K562 treated with DMSO at 1 percent for 4 hours (cell line): Measurements from ENCODE around the gene PABPN1. TPM values are rescaled to one million over a fixed set of nuclear protein-coding genes. Genes with fewer than 3 reads are reported as not detected.

Experiments used
- total RNA-seq: library from RNA; unstranded; fragments of 300-600 nt; gene quantifications from 2 replicates; pipeline ENCODE4 v1.2.3, GENCODE V29; 2022; ENCODE audit not compliant: insufficient read depth

The PABPN1 gene, protein sequence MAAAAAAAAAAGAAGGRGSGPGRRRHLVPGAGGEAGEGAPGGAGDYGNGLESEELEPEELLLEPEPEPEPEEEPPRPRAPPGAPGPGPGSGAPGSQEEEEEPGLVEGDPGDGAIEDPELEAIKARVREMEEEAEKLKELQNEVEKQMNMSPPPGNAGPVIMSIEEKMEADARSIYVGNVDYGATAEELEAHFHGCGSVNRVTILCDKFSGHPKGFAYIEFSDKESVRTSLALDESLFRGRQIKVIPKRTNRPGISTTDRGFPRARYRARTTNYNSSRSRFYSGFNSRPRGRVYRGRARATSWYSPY
- 110 and 120 TPM in 2 replicates for total RNA-seq

GRCh38 chr14:23320584-23321571 is at the start of gene PABPN1:
Gene PABPN1 (plus strand): TSS chr14:23321457. CDS start chr14:23321470, 13 bp downstream.

GRCh38 chr14:23286020-23286901 is 35.0 kb upstream of the PABPN1 start, which contains the start of gene HOMEZ:
Gene HOMEZ (minus strand): TSS chr14:23286132. CDS start chr14:23285952, 180 bp downstream.

DNA sequence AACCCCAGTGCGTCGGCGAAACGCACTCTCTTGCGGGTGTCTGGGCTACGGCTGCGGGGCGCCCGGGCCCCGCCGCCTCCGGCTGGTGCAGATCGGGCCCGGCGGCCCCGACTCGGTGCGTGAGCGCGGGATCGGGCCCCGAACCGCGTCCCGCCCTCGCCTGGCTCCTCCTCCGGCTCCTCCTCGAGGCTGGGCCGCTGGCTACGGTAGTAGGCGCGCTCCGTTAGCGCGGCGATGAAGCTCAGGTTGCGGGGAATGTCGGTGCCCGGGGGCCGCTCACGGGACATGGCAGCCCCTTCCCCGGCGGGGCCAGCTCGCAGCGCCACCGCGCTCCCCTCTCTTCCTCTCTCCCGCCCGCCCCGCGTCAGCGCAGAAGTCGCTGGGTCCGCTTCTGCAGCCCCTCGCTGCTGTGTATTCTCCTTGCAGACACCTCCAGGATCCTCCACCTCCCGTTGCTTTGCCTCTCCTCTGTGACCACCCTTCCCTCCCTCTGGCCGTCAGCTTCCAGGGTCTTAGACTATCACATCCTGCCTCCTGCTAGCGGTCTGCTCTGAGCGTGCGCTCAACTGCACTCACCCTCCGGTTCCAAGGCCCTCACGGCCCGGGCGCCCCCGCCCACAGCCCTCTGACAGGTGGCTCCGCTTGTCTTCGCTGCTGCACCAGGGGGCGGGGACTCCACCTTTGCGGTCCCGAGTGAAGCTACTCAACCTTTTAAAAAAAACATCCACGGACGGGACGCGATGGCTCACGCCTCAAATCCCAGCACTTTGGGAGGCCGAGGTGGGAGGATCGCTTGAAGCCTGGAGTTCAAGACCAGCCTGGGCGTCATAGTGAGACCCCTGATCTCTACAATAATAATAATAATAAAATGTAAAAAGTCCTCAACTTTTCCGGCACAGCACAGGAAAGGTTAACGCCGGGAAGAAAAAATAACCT is 18.7 kb upstream of the PABPN1 start, which contains the start of gene PPP1R3E:
Gene PPP1R3E (minus strand): TSS at position 570 of the 936 bp plus-strand sequence. CDS start 283 bp downstream, at position 287.

DNA sequence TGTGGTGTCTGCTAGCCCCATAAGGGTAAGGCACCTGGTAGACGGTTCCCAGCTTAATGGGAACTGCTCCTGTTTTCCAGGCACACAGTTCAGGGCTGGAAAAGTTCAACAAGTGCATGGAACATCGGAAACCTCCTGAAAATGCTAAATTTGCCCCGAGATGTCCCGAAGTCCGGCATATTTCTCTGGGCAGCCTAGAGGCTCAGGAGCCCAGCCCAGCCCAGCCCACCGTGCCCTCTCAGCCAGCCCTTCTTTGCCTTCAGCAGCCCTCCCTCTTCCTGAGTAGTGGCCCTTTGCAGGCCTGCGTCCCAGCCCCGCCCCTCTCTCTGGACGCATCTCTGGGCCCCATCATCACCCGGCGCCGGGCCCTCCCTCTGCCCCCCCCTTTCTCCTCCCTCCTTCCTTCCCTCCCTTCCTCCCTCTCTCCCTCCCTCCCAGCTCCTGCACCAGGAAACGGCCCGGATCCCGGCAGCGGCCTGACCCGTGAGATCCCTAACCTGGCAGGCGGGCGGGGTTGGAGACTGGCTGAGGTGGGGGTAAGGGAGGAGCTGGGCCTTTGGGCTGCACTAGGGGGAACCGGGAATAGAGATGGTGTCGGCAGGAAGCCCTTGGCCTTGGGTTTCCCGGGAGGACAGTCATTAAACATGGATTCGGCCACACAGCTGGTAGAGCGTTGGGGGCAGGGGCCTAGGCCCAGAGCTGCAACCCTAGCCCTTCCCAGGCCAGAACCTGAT is 14.7 kb upstream of the PABPN1 start, which contains the start of gene BCL2L2:
Gene BCL2L2 (plus strand): TSS at position 422 of the 734 bp plus-strand sequence. CDS start 935 bp downstream, outside the sequence.

DNA sequence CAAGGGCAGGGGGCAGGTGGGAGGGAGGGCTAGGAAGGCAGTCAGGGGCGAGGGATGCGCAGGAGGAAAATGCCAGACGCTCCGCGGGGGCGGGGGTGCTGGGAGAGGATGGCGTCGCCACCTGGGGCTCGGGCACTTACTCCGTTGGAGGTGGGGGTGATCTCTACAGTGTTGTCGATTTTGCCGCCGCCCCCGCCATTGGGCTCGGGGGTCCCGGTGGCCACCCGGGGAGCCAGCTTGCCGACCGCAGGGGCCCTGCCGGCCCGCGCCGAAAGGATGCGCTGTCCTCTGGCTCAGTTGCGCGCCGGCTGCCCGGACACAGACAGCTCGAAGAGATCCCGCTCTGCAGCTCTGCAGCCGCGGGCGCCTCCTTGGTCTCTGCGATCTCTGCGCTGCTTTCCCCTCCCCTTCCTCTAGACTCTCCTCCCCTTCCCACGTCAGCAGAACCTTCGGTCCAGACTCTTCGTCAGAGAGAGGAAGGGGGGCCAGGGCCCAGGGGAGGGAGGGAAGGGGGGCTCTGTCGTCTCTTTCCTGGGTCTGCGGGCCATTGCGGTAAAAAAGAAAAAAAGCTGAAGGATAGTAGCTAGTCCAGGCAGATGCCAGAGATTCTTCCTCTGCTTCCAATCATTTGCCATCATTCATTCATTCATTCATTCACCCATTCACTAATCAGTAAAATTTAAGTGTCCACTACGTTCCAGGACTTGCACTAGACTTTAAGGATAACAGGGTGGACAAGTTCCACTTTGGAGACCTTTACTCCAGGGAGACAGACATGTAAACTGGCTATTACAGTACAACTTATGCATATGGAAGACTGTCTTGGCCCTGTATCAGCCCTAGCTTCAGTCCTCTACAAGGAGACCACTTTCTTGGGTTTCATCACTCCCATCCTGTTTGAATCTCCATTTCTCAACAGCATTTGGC is 31.5 kb downstream of the PABPN1 start, which contains the start of gene SLC22A17:
Gene SLC22A17 (minus strand): TSS at position 382 of the 927 bp plus-strand sequence.

DNA sequence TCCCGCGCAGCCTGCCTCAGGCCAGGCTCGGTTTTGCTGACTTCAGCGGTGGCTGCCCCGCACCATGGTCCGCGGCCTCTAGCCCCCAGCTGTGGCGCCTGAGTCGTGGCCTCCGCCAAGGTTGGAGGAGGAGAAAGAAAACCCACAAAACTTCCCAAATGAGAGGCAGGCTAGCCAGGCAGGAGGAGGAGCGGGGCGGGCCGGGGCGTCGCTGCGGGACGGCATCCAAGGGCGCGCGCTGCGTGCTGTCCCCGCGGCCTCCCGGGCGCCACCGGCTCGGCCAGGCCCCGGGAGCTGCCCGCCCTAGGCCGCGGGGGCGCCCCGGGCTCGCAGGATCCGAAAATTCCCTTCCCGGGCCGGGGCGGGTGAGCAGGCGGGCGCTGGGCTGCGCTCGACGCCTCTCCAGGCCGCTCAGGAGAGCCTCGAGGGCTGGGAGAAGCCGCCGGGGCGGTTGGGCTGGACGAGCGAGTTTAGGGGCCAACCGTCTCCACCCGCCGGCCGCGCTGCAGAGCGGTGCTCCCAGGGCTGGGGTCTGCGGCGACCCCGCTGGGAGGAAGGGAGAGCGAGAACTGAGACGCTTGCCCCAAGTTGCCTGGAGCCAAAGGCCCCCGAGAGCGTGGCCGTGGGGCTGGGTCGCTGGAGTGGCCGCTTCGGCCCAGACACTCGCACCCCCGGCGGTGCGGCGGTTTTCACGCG is 43.9 kb downstream of the PABPN1 start, which contains the start of gene EFS:
Gene EFS (minus strand): TSS at position 137 of the 696 bp plus-strand sequence. CDS start 147 bp downstream, outside the sequence.

DNA sequence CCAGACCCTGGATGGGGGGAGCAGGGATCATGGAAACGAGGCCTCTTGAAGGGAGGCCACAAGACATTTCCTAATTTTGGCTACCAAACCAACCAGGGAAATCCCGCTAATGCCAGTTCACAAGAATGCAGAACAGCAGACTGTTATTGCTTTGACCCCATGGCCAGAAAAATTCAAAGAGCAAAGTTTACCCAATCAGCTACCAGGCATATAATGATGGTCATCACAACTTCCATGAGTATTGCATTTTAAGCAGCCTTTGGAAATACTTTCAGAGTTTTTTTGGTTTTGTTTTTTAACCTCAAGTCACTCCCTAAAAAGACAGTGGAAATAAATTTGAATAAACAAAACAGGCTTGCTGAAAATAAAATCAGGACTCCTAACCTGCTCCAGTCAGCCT is 51.3 kb downstream of the PABPN1 start, which contains the start of gene IL25:
Gene IL25 (plus strand): TSS at position 301 of the 400 bp plus-strand sequence.

Other genes with a start within 250 kb of the PABPN1 start
- 81.9 and 107 TPM in 2 replicates for gene ACIN1, start 226.3 kb upstream of the PABPN1 start, total RNA-seq
- gene C14orf119, start 226.0 kb upstream of the PABPN1 start, total RNA-seq, result 37.4 and 41.8 TPM in 2 replicates
- gene CIROP, start 216.5 kb upstream of the PABPN1 start, total RNA-seq, result not detected in 2 replicates
- gene CEBPE, start 202.2 kb upstream of the PABPN1 start, total RNA-seq, result not detected in 2 replicates
- 3.0 and 7.0 TPM in 2 replicates for gene SLC7A8, start 137.8 kb upstream of the PABPN1 start, total RNA-seq
- gene RNF212B, start 83.5 kb upstream of the PABPN1 start, total RNA-seq, result not detected in 2 replicates
- 9.7 and 10.7 TPM in 2 replicates for gene HOMEZ, start 35.3 kb upstream of the PABPN1 start, total RNA-seq
- 7.0 and 7.3 TPM in 2 replicates for gene PPP1R3E, start 18.6 kb upstream of the PABPN1 start, total RNA-seq
- 13.9 and 16.1 TPM in 2 replicates for gene BCL2L2, start 14.6 kb upstream of the PABPN1 start, total RNA-seq
- not detected in 2 replicates for gene SLC22A17, start 31.4 kb downstream of the PABPN1 start, total RNA-seq
- gene EFS, start 43.7 kb downstream of the PABPN1 start, total RNA-seq, result not detected in 2 replicates
- gene IL25, start 51.4 kb downstream of the PABPN1 start, total RNA-seq, result not detected in 2 replicates
- not detected in 2 replicates for gene CMTM5, start 55.6 kb downstream of the PABPN1 start, total RNA-seq
- gene MYH6, start 86.8 kb downstream of the PABPN1 start, total RNA-seq, result not detected in 2 replicates
- not detected in 2 replicates for gene MYH7, start 114.2 kb downstream of the PABPN1 start, total RNA-seq
- gene NGDN, start 148.2 kb downstream of the PABPN1 start, total RNA-seq, result 28.6 and 32.2 TPM in 2 replicates
- gene ZFHX2, start 230.3 kb downstream of the PABPN1 start, total RNA-seq, result 0.06 TPM in 1 of 2 replicates, not detected in the other
- gene THTPA, start 234.8 kb downstream of the PABPN1 start, total RNA-seq, result 0.98 and 3.0 TPM in 2 replicates
- gene AP1G2, start 246.3 kb downstream of the PABPN1 start, total RNA-seq, result 27.4 and 32.2 TPM in 2 replicates